GM12878 (cell line): Measurements from ENCODE around the gene SOX3.

Experiments used
- CTCF ChIP-seq, 3 experiments: IDR thresholded peaks in 2 of 3; conservative IDR thresholded peaks in 1 of 3; 2 replicates each; pipeline ENCODE4 v1.5.1; 2011; ENCODE audit warnings: low read depth in 3 of 3, low read length in 3 of 3, mild to moderate bottlenecking in 3 of 3, control low read depth in 2 of 3, moderate library complexity in 2 of 3, inconsistent platforms in 1 of 3, mixed read lengths in 1 of 3; ENCODE audit not compliant: control insufficient read depth in 2 of 3, insufficient read depth in 1 of 3; ENCODE audit errors: extremely low read depth in 1 of 3
- ZBED1 ChIP-seq: IDR thresholded peaks from 2 replicates; pipeline ENCODE4 v1.6.1; 2016; ENCODE audit warnings: borderline replicate concordance
- TF ChIP-seq, protein P1 (sequence below): fragments of 450-650 bp; formaldehyde crosslinking; IDR thresholded peaks from 2 replicates; pipeline ENCODE4 v1.5.0; 2022; ENCODE audit warnings: mild to moderate bottlenecking, missing genetic modification characterization

GRCh38 chrX:140475025-140475424 lies 29.8 kb downstream of the SOX3 start:
- TF ChIP-seq CTCF (IDR thresholded peaks at IDR 0.05 in 2 of 3, conservative IDR thresholded peaks at IDR 0.05 in 1 of 3; ENCODE audit: control insufficient read depth in 2 of 3, extremely low read depth in 1 of 3, insufficient read depth in 1 of 3, low read depth in 3 of 3, low read length in 3 of 3) (no peak), ZBED1 (no peak)
- TF ChIP-seq, protein P1, sequence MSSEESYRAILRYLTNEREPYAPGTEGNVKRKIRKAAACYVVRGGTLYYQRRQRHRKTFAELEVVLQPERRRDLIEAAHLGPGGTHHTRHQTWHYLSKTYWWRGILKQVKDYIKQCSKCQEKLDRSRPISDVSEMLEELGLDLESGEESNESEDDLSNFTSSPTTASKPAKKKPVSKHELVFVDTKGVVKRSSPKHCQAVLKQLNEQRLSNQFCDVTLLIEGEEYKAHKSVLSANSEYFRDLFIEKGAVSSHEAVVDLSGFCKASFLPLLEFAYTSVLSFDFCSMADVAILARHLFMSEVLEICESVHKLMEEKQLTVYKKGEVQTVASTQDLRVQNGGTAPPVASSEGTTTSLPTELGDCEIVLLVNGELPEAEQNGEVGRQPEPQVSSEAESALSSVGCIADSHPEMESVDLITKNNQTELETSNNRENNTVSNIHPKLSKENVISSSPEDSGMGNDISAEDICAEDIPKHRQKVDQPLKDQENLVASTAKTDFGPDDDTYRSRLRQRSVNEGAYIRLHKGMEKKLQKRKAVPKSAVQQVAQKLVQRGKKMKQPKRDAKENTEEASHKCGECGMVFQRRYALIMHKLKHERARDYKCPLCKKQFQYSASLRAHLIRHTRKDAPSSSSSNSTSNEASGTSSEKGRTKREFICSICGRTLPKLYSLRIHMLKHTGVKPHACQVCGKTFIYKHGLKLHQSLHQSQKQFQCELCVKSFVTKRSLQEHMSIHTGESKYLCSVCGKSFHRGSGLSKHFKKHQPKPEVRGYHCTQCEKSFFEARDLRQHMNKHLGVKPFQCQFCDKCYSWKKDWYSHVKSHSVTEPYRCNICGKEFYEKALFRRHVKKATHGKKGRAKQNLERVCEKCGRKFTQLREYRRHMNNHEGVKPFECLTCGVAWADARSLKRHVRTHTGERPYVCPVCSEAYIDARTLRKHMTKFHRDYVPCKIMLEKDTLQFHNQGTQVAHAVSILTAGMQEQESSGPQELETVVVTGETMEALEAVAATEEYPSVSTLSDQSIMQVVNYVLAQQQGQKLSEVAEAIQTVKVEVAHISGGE (CRISPR knock-in tag), result no peak
